HL-60 (cell line): ENCODE measurements around the gene ITGA4.

Source experiments
- DNase-seq, 2 experiments: peaks; one replicate each; pipeline ENCODE4 v3.0.0-alpha.2; 2010 to 2020; ENCODE audit warnings: low read depth in 1 of 2, low spot score in 1 of 2
- H3K27ac ChIP-seq: fragments of 250-450 bp; sonication (Bioruptor Pico); replicated peaks from 2 replicates; pipeline ENCODE4 v1.5.1; 2020; ENCODE audit warnings: mild to moderate bottlenecking, moderate library complexity
- H3K27me3 ChIP-seq: fragments of 250-450 bp; sonication (Bioruptor Pico); 2 replicates; pipeline ENCODE4 v1.5.1; 2021; ENCODE audit warnings: mild to moderate bottlenecking, moderate library complexity; ENCODE audit not compliant: insufficient read depth, poor library complexity, severe bottlenecking
- H3K4me3 ChIP-seq: replicated peaks from 2 replicates; pipeline ENCODE4 v1.5.1; 2011; ENCODE audit warnings: mild to moderate bottlenecking, control low read depth, low read length; ENCODE audit not compliant: insufficient read depth
- CTCF ChIP-seq: IDR thresholded peaks from one replicate; pipeline ENCODE4 v1.5.1; 2011; ENCODE audit warnings: low read length, control low read depth, inconsistent platforms; ENCODE audit not compliant: insufficient read depth
- GABPA ChIP-seq: IDR thresholded peaks from 2 replicates; pipeline ENCODE4 v1.6.1; 2012; ENCODE audit warnings: low read depth
- POLR2AphosphoS5 ChIP-seq: IDR thresholded peaks from 2 replicates; pipeline ENCODE4 v1.6.1; 2012; ENCODE audit warnings: low read depth
- REST ChIP-seq: IDR thresholded peaks from 2 replicates; pipeline ENCODE4 v1.6.1; 2012; ENCODE audit warnings: low read depth; ENCODE audit not compliant: insufficient replicate concordance
- SPI1 ChIP-seq: IDR thresholded peaks from 2 replicates; pipeline ENCODE4 v1.6.1; 2012; ENCODE audit warnings: low read depth, mild to moderate bottlenecking, borderline replicate concordance

Gene ITGA4

GRCh38 chr2:181553244-181553643 lies 96.1 kb downstream of the ITGA4 start:
- Histone ChIP-seq H3K4me3 (no peak overlapping the region), H3K27me3 (no peaks in the 10 kb centered on the region), H3K27ac (no peak overlapping the region)
- TF ChIP-seq REST (no peak), SPI1 (no peak), GABPA (no peak), POLR2AphosphoS5 (no peak), CTCF (no peak)
- DNase-seq, result no peak

GRCh38 chr2:181554061-181554830 lies 97.1 kb downstream of the ITGA4 start:
- Histone ChIP-seq H3K27me3 (no peaks in the 10 kb centered on the region), H3K4me3 (no peak overlapping the region), H3K27ac (no peak overlapping the region)
- TF ChIP-seq POLR2AphosphoS5, result no peak
- DNase-seq, result no peak

GRCh38 chr2:181558371-181558770 lies 101.2 kb downstream of the ITGA4 start:
- no peak for DNase-seq
- Histone ChIP-seq H3K27me3 (no peaks in the 10 kb centered on the region), H3K4me3 (no peak overlapping the region), H3K27ac (no peak overlapping the region)
- TF ChIP-seq POLR2AphosphoS5 (no peak), SPI1 (no peak), GABPA (no peak), REST (no peak), CTCF (no peak)

- Histone ChIP-seq H3K27me3 (no peaks in the 10 kb centered on the region), H3K4me3 (no peak overlapping the region), H3K27ac (no peak overlapping the region)
- no peak for DNase-seq
- TF ChIP-seq POLR2AphosphoS5 (no peak), SPI1 (no peak), CTCF (no peak), REST (no peak), GABPA (no peak)
Measured at GRCh38 chr2:181563101-181563692, 106.0 kb downstream of the ITGA4 start.
